ENCODE results near the gene POLD3.
A peak's percentile ranks its signal among the peaks of the same experiment; 100 is the strongest.

Gene POLD3

GRCh38 chr11:74680035-74680671 is 87.8 kb downstream of the POLD3 start:
- no peak overlapping the region for H3K27ac ChIP-seq
- TF ChIP-seq, protein P1, sequence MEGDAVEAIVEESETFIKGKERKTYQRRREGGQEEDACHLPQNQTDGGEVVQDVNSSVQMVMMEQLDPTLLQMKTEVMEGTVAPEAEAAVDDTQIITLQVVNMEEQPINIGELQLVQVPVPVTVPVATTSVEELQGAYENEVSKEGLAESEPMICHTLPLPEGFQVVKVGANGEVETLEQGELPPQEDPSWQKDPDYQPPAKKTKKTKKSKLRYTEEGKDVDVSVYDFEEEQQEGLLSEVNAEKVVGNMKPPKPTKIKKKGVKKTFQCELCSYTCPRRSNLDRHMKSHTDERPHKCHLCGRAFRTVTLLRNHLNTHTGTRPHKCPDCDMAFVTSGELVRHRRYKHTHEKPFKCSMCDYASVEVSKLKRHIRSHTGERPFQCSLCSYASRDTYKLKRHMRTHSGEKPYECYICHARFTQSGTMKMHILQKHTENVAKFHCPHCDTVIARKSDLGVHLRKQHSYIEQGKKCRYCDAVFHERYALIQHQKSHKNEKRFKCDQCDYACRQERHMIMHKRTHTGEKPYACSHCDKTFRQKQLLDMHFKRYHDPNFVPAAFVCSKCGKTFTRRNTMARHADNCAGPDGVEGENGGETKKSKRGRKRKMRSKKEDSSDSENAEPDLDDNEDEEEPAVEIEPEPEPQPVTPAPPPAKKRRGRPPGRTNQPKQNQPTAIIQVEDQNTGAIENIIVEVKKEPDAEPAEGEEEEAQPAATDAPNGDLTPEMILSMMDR (conservative IDR thresholded peaks at IDR 0.05): no peak
- no peak for TF ChIP-seq ZFX (IDR thresholded peaks at IDR 0.05)

DNA sequence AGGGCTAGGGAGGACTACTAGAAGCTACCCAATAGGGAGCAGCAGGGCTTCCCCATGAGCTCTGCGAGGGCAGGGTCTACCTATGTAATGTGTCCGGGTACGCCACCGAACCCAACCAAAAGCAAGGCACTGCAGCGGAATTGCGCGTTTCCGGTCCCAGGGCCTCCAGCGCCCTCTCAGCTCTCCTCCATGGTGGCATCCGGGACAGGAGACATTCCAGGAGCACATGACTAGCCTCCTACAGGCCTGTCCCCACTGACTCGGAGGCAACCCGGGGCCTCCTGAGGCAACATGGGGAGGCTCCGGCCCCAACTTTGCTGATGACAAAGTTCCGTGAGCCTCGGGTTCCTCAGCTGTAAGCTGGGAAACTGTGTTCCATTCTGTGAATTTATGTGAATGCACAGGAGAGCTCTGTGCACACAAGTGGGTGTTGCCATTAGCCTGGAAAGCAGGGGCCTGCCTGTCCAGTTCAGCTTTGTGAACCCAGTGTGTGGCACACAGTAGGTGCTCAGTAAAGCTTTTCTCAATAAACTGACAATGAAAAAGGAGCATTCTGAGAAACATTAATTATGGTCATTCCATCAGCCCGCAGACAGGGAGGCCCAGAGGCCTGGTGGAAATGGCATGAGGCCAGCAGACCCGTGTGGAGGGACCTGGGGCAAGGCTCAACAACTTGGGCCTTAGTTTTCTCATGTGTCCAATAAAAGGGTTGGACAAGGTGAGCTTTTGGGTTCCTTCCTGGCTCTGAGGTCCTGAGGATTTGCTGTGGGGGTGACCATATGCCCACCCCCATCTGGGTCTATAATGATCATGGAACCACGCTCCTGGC is 88.5 kb downstream of the POLD3 start:
- H3K27ac ChIP-seq: peak overlapping the region; percentile 55
- no peak for TF ChIP-seq ZFX (IDR thresholded peaks at IDR 0.05)
- TF ChIP-seq, protein P1 (conservative IDR thresholded peaks at IDR 0.05): no peak

- TF ChIP-seq, protein P1 (conservative IDR thresholded peaks at IDR 0.05): no peak
- TF ChIP-seq ZFX (IDR thresholded peaks at IDR 0.05): no peak
- H3K27ac ChIP-seq: peak overlapping the region; percentile 55
Measured at GRCh38 chr11:74681686-74682651, 89.6 kb downstream of the POLD3 start.

DNA sequence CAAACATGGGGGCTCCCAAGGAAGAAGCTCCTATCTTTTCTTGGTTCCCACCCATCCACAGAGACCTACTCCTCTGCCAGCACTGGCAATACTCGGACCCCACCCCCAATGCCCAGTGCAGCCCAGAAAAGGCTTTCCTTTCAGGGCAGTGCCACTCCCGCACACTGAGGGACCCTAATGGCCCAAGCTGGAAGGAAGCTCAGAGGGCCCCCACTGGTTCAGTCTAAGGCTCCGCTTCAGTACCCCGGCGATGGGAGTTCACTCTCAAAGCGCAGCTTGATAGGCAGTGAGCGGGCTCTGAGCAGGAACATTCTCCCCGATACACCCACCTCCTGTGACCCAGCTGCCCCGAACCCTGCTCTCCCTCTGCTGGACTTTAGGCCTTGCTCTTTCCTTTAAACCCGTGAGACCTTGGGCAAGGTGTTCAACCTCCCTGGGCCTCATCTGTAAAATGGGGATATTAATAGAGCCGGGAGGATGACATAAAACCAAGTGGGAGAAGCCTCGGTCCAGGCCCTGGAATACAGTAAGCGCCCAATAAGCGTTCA is 90.4 kb downstream of the POLD3 start:
- TF ChIP-seq, protein P1 (conservative IDR thresholded peaks at IDR 0.05): no peak
- TF ChIP-seq ZFX (IDR thresholded peaks at IDR 0.05): no peak
- H3K27ac ChIP-seq: no peak overlapping the region

GRCh38 chr11:74683279-74683871 is 91.0 kb downstream of the POLD3 start:
- no peak overlapping the region for H3K27ac ChIP-seq

DNA sequence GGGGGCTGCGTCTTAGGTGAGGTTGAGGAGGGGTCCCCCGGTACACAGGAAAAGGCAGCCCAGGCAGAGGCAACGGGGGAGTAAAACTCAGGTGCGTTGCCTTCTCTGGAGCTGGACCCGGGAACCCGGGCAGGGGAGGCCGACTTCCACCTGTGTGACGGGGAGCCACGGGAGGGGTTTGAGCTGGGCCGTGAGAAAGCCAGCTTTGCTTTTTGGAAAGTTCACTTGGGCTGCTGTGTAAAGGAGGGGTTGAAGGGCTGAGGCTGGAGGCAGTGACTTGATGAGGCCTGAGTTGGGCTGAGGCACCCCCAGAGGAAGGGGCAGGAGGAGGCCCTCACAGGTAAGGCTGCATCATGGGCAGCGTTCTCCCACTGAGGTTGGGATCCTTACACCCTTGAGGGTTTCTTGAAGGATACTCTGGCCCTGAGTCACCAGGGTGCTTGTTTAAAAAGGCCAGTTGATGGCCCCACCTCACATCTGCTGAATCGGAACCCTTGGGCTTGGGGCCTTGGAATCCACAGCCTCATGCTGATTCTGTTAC is 91.6 kb downstream of the POLD3 start:
- H3K27ac ChIP-seq: no peak overlapping the region
- TF ChIP-seq, protein P1 (conservative IDR thresholded peaks at IDR 0.05): no peak
- no peak for TF ChIP-seq ZFX (IDR thresholded peaks at IDR 0.05)

More at GRCh38 chr11:74683279-74683871, 91.0 kb downstream of the POLD3 start:
- TF ChIP-seq, protein P1 (conservative IDR thresholded peaks at IDR 0.05): no peak

Data from C4-2B (cell line).